DOHH2 (cell line): ENCODE results near the gene IL2RG.

ENCODE experiments used
- H3F3A ChIP-seq: fragments of 200-600 bp; sonication (generic), shearing (Covaris generic); 2 replicates; pipeline ENCODE4 v1.6.0; 2016; ENCODE audit warnings: antibody characterized with exemption, mild to moderate bottlenecking; ENCODE audit not compliant: control insufficient read depth, insufficient read depth
- H3K27ac ChIP-seq: fragments of 200-600 bp; sonication (generic); 2 replicates; pipeline ENCODE4 v1.5.1; 2014; ENCODE audit warnings: low read depth, mild to moderate bottlenecking, low read length, moderate library complexity
- H3K27me3 ChIP-seq: fragments of 200-600 bp; sonication (generic); 2 replicates; pipeline ENCODE4 v1.6.1; 2014; ENCODE audit warnings: mild to moderate bottlenecking, low read length, mixed read lengths; ENCODE audit not compliant: control insufficient read depth
- H3K36me3 ChIP-seq: fragments of 200-600 bp; sonication (generic); 2 replicates; pipeline ENCODE4 v1.6.1; 2014; ENCODE audit warnings: mild to moderate bottlenecking, low read length, moderate library complexity, mixed read lengths; ENCODE audit not compliant: control insufficient read depth
- H3K4me1 ChIP-seq: fragments of 200-600 bp; sonication (generic); 2 replicates; pipeline ENCODE4 v1.6.1; 2014; ENCODE audit warnings: mild to moderate bottlenecking, low read length, mixed read lengths; ENCODE audit not compliant: control insufficient read depth
- H3K4me2 ChIP-seq: fragments of 200-600 bp; sonication (generic); 2 replicates; pipeline ENCODE4 v1.6.0; 2014; ENCODE audit warnings: mild to moderate bottlenecking, low read length, moderate library complexity
- H3K4me3 ChIP-seq: fragments of 200-600 bp; sonication (generic); 2 replicates; pipeline ENCODE4 v1.5.1; 2014; ENCODE audit warnings: mild to moderate bottlenecking, low read length, mixed read lengths
- H3K79me2 ChIP-seq: fragments of 200-600 bp; sonication (generic); 2 replicates; pipeline ENCODE4 v1.6.1; 2014; ENCODE audit warnings: mild to moderate bottlenecking, low read length, mixed read lengths; ENCODE audit not compliant: control insufficient read depth
- H3K9me2 ChIP-seq: fragments of 200-600 bp; sonication (generic); replicated peaks from 2 replicates; pipeline ENCODE4 v1.6.1; 2014; ENCODE audit warnings: mild to moderate bottlenecking, low read length, mixed read lengths; ENCODE audit not compliant: control insufficient read depth
- H3K9me3 ChIP-seq: fragments of 200-600 bp; sonication (generic); 2 replicates; pipeline ENCODE4 v1.6.1; 2014; ENCODE audit warnings: antibody characterized with exemption, low read length, mixed read lengths; ENCODE audit not compliant: control insufficient read depth, insufficient read depth
- H4K20me1 ChIP-seq: fragments of 200-600 bp; sonication (generic); 2 replicates; pipeline ENCODE4 v1.6.0; 2014; ENCODE audit warnings: low read depth, mild to moderate bottlenecking, antibody characterized with exemption, low read length, moderate library complexity; ENCODE audit not compliant: control insufficient read depth, insufficient read depth
- EZH2phosphoT487 ChIP-seq: fragments of 200-600 bp; sonication (generic); IDR thresholded peaks from 2 replicates; pipeline ENCODE4 v1.6.1; 2017; ENCODE audit warnings: borderline replicate concordance, mild to moderate bottlenecking, antibody characterized with exemption, low read length, moderate library complexity, mixed read lengths
- TF ChIP-seq, protein P1 (sequence below): fragments of 200-600 bp; sonication (generic); IDR thresholded peaks from one replicate; pipeline ENCODE4 v1.5.1; 2014; ENCODE audit warnings: antibody characterized with exemption, mild to moderate bottlenecking, low read depth, low read length; ENCODE audit not compliant: poor library complexity, severe bottlenecking

Gene IL2RG

DNA sequence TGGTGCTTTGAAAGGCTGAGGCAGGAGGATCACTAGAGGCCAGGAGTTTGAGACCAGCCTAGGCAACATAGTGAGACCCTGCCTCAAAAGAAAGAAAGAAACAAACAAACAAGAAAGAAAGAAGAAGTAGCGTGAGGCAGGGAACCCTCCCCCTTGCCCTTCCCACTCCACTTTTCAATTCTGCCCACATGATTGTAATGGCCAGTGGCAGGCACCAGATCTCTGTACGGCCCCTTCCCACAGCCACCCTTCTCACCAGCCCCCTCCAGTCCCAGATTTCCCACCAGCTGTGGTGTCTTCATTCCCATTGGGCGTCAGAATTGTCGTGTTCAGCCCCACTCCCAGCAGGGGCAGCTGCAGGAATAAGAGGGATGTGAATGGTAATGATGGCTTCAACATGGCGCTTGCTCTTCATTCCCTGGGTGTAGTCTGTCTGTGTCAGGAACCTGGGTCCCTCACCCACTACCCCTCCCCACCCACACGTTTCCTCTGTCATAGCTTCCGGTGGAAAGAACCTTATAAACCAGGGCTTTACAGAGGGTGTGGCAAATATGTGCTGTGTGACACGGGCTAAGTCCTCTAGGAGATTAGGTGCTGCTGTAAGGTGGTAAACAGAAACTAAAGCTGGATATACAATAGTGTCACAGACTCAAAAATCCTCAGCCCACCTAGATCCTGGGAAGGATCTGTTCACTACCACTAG is at the start of gene IL2RG:
Gene IL2RG, minus strand, starts transcription at position 437 of the 703 bp plus-strand sequence. Its CDS starts 38 bp downstream, at position 399.
- no peaks in the 10 kb centered on the region for H3K79me2 ChIP-seq
- H3K4me2 ChIP-seq, result peak within 1 kb of the TSS; percentile 67
- H3K9me3 ChIP-seq, result no peaks in the 10 kb centered on the region
- no peaks in the 10 kb centered on the region for H3K27me3 ChIP-seq
- peak within 1 kb of the TSS; percentile 42 for H3K27ac ChIP-seq
- H3K9me2 ChIP-seq, result no peaks in the 10 kb centered on the region
- H4K20me1 ChIP-seq, result no peaks in the 10 kb centered on the region
- no peaks in the 10 kb centered on the region for H3K36me3 ChIP-seq
- peak within 1 kb of the TSS; percentile 65 for H3K4me3 ChIP-seq
- H3F3A ChIP-seq, result no peaks in the 10 kb centered on the region
- TF ChIP-seq, protein P1, sequence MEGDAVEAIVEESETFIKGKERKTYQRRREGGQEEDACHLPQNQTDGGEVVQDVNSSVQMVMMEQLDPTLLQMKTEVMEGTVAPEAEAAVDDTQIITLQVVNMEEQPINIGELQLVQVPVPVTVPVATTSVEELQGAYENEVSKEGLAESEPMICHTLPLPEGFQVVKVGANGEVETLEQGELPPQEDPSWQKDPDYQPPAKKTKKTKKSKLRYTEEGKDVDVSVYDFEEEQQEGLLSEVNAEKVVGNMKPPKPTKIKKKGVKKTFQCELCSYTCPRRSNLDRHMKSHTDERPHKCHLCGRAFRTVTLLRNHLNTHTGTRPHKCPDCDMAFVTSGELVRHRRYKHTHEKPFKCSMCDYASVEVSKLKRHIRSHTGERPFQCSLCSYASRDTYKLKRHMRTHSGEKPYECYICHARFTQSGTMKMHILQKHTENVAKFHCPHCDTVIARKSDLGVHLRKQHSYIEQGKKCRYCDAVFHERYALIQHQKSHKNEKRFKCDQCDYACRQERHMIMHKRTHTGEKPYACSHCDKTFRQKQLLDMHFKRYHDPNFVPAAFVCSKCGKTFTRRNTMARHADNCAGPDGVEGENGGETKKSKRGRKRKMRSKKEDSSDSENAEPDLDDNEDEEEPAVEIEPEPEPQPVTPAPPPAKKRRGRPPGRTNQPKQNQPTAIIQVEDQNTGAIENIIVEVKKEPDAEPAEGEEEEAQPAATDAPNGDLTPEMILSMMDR, result no peak
- no peak for TF ChIP-seq EZH2phosphoT487
- peaks cover 24% of the 10 kb centered on the region for H3K4me1 ChIP-seq

DNA sequence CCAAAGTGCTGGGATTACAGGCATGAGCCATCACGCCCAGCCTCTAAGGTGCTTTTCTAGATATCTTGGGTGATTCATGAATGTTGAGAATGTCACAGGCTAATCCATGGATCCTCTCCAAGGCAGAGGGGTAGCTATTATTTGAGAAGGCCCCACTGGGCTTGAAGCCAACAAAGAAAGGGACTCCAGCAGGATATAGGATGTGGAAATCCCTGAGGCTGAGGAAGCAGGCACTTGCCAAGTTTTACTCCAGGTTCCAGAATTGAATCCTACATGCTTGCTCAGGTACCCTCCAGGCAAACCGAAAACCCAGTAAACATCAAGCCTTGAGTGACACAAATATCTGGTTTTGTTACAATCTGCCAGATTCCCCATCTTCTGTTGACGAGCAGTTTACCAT is 49.1 kb upstream of the IL2RG start:
- no peaks in the 10 kb centered on the region for H3K9me2 ChIP-seq
- no peak overlapping the region for H3K27ac ChIP-seq
- no peak overlapping the region for H3K4me2 ChIP-seq
- H3F3A ChIP-seq, result no peaks in the 10 kb centered on the region
- TF ChIP-seq, protein P1, result no peak
- TF ChIP-seq EZH2phosphoT487, result no peak
- H3K36me3 ChIP-seq, result no peaks in the 10 kb centered on the region
- H3K9me3 ChIP-seq, result no peaks in the 10 kb centered on the region
- H3K79me2 ChIP-seq, result no peaks in the 10 kb centered on the region
- no peaks in the 10 kb centered on the region for H3K27me3 ChIP-seq
- H3K4me1 ChIP-seq, result no peaks in the 10 kb centered on the region
- no peak overlapping the region for H3K4me3 ChIP-seq
- no peaks in the 10 kb centered on the region for H4K20me1 ChIP-seq

DNA sequence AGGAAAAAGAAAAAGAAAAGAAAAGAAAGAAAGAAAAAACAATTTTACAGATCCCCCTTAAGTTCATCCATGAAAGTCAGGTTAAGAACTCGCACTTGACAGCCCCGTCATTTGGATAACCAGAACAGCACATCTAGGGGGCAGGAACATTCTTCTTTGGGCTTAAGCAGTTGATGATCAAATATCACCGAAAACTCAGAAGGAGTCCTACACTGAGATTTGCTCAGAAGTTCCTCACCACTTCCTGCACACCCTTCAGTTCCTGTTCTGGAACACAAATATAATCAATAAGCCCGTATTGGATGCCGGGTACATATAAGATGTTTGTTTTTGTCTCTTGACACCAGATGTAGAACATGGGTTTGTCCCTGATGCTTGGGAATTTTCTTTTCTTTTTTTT is 48.0 kb upstream of the IL2RG start:
- Histone ChIP-seq H3K9me3 (no peaks in the 10 kb centered on the region), H3K4me3 (no peak overlapping the region), H3K27ac (no peak overlapping the region), H3K79me2 (no peaks in the 10 kb centered on the region), H3K4me1 (no peaks in the 10 kb centered on the region), H4K20me1 (no peaks in the 10 kb centered on the region), H3F3A (no peaks in the 10 kb centered on the region), H3K27me3 (no peaks in the 10 kb centered on the region), H3K4me2 (no peak overlapping the region), H3K36me3 (no peaks in the 10 kb centered on the region), H3K9me2 (no peaks in the 10 kb centered on the region)
- TF ChIP-seq EZH2phosphoT487, result no peak
- TF ChIP-seq, protein P1, result no peak
